Fibroblast of lung (primary cell): ENCODE results near the gene SH3TC1.

Experiments used
- CTCF ChIP-seq, 2 donors: IDR thresholded peaks in 1 of 2; conservative IDR thresholded peaks in 1 of 2; 1 replicate in 1 of 2; 2 replicates in 1 of 2; pipeline ENCODE4 v1.5.1; 2011 to 2012; ENCODE audit warnings: low read length in 2 of 2, control low read depth in 1 of 2, inconsistent platforms in 1 of 2, low read depth in 1 of 2, mild to moderate bottlenecking in 1 of 2
- EZH2 ChIP-seq: IDR thresholded peaks from 2 replicates; pipeline ENCODE4 v1.5.1; 2012; ENCODE audit warnings: low read length, control low read depth, mild to moderate bottlenecking; ENCODE audit errors: missing control alignments

- TF ChIP-seq EZH2, result no peak
- no peak for TF ChIP-seq CTCF (conservative IDR thresholded peaks at IDR 0.05 in 1 of 2, IDR thresholded peaks at IDR 0.05 in 1 of 2; ENCODE audit: low read depth in 1 of 2, low read length in 2 of 2)
Observed at GRCh38 chr4:8182858-8183725, 16.0 kb upstream of the SH3TC1 start.
